ENCODE data around the gene CD55.

GRCh38 chr1:207288315-207288714 is 33.2 kb upstream of the CD55 start:
- no peak for TF ChIP-seq CTCF (IDR thresholded peaks at IDR 0.05)
- TF ChIP-seq ZFX (IDR thresholded peaks at IDR 0.05; ENCODE audit: borderline replicate concordance) = no peak
